ENCODE data around the gene SLC9C2.

The SLC9C2 gene

DNA sequence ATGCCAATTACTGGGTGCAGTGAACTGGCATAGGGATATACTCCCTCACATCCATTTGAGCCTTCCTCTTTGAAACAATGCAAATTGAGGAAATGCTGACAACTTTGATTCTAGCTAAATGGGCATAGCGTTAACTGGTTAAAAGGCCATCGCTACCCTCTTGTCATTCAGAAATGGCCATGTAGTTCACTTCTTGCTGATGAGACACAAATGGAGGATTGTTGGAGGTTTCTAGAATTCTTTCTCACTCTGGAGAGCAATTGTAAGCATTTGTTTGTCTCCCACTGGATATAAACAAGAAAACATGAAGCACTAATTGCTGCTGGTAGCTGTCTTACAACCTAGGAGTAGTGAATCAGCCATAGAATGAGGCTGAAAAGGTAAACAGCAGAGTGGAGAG, 111.4 kb downstream of the SLC9C2 start:
- no peak overlapping the region for H3K4me3 ChIP-seq (ENCODE audit: low read depth, low read length)
- no peak for TF ChIP-seq CTCF (IDR thresholded peaks at IDR 0.05; ENCODE audit: low read depth, low read length, missing control alignments)
- in situ Hi-C loops (cut with HindIII; ENCODE audit: low sequenced_read_pairs), result no loop called here
- DNase-seq (ENCODE audit: low read depth), result no peak

- no peak overlapping the region for H3K4me3 ChIP-seq (ENCODE audit: low read depth, low read length)
- TF ChIP-seq CTCF (IDR thresholded peaks at IDR 0.05; ENCODE audit: low read depth, low read length, missing control alignments), result no peak
- DNase-seq (ENCODE audit: low read depth), result no peak
- in situ Hi-C loops (cut with HindIII; ENCODE audit: low sequenced_read_pairs), result no loop called here
Observed at GRCh38 chr1:173489929-173490328, 112.9 kb downstream of the SLC9C2 start.

- DNase-seq (ENCODE audit: low read depth), result no peak
Observed at GRCh38 chr1:173489149-173489600, 113.7 kb downstream of the SLC9C2 start.

GRCh38 chr1:173488001-173488400, 114.9 kb downstream of the SLC9C2 start:
- DNase-seq (ENCODE audit: low read depth), result no peak
- in situ Hi-C loops (cut with HindIII; ENCODE audit: low sequenced_read_pairs), result no loop called here
- TF ChIP-seq CTCF (IDR thresholded peaks at IDR 0.05; ENCODE audit: low read depth, low read length, missing control alignments), result no peak
- no peak overlapping the region for H3K4me3 ChIP-seq (ENCODE audit: low read depth, low read length)

More at GRCh38 chr1:173489149-173489600, 113.7 kb downstream of the SLC9C2 start:
- in situ Hi-C loops (cut with HindIII; ENCODE audit: low sequenced_read_pairs), result no loop called here
- H3K4me3 ChIP-seq (ENCODE audit: low read depth, low read length), result no peak overlapping the region
- no peak for TF ChIP-seq CTCF (IDR thresholded peaks at IDR 0.05; ENCODE audit: low read depth, low read length, missing control alignments)

- no peak for DNase-seq (ENCODE audit: low read depth)
- no peak for TF ChIP-seq CTCF (IDR thresholded peaks at IDR 0.05; ENCODE audit: low read depth, low read length, missing control alignments)
- H3K4me3 ChIP-seq (ENCODE audit: low read depth, low read length), result no peak overlapping the region
- in situ Hi-C loops (cut with HindIII; ENCODE audit: low sequenced_read_pairs), result no loop called here
Observed at GRCh38 chr1:173485401-173485800, 117.5 kb downstream of the SLC9C2 start.

DNA sequence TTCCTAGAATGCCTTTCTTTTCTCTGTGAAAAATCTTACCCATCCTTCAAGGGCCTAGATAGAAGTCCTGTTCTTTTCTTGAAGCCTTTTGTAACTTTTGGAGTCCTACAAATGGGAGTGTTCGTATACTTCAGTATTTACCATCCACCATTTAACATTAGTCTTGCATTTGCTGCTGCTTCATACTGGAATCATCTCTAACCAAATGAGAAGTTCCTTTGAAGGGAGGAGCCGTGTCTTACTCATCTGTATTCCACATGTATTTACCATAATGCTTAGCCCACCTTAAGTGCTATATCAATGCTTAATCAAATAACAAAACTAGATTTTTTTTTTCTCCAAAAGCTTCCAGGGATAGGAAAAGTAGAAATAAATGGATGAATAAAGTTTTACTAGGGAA, 118.6 kb downstream of the SLC9C2 start:
- in situ Hi-C loops (cut with HindIII; ENCODE audit: low sequenced_read_pairs), result no loop called here
- no peak for DNase-seq (ENCODE audit: low read depth)
- TF ChIP-seq CTCF (IDR thresholded peaks at IDR 0.05; ENCODE audit: low read depth, low read length, missing control alignments), result no peak
- H3K4me3 ChIP-seq (ENCODE audit: low read depth, low read length), result no peak overlapping the region

GRCh38 chr1:173482683-173483082, 120.2 kb downstream of the SLC9C2 start:
- TF ChIP-seq CTCF (IDR thresholded peaks at IDR 0.05; ENCODE audit: low read depth, low read length, missing control alignments), result no peak
- no peak for DNase-seq (ENCODE audit: low read depth)
- no peak overlapping the region for H3K4me3 ChIP-seq (ENCODE audit: low read depth, low read length)
- in situ Hi-C loops (cut with HindIII; ENCODE audit: low sequenced_read_pairs), result no loop called here

All from astrocyte of the cerebellum (primary cell).